IMR-90 (cell line): Measurements from ENCODE around the gene THRB. TPM values are rescaled to one million over a fixed set of nuclear protein-coding genes. Genes with fewer than 3 reads are reported as not detected.

Source experiments
- ATAC-seq: fragments of 200-7000 bp; cut with Tn5 transposase; 2 replicates; pipeline ENCODE4 v1.9.1; 2020; ENCODE audit warnings: low read depth, mild to moderate bottlenecking, moderate library complexity
- BruUV-seq: library from RNA; stranded (reverse); fragments of 400-500 nt; replicated peaks from 2 replicates; lab custom pipeline; 2021; lab: Mats Ljungman, UMichigan
- CTCF ChIA-PET: fragments of 300-600 bp; formaldehyde crosslinking; extraction: SDS; loops from one replicate; lab custom pipeline; 2021; ENCODE audit warnings: antibody characterized with exemption; lab: Yijun Ruan, JAX
- POLR2A ChIA-PET: fragments of 300-600 bp; sonication (Branson Sonifier 250); formaldehyde crosslinking; loops from one replicate; lab custom pipeline; 2022; ENCODE audit warnings: antibody characterized with exemption; ENCODE audit not compliant: unreplicated experiment; lab: Charles Lee
- DNase-seq: peaks from one replicate; pipeline ENCODE4 v3.0.0; 2013
- H2AFZ ChIP-seq: replicated peaks from 2 replicates; pipeline ENCODE3; 2013; ENCODE audit warnings: low read length, mild to moderate bottlenecking; ENCODE audit not compliant: poor library complexity
- H2AK5ac ChIP-seq: 2 replicates; pipeline ENCODE4 v1.6.1; 2013; ENCODE audit warnings: low read depth, low read length, inconsistent platforms
- H2AK9ac ChIP-seq: replicated peaks from 2 replicates; pipeline ENCODE3; 2013; ENCODE audit warnings: mild to moderate bottlenecking, low read depth, low read length, moderate library complexity; ENCODE audit not compliant: poor library complexity
- H2BK120ac ChIP-seq: 2 replicates; pipeline ENCODE4 v1.6.1; 2013; ENCODE audit warnings: low read depth, low read length, inconsistent platforms
- H2BK15ac ChIP-seq: 3 replicates; pipeline ENCODE4 v1.6.1; 2013; ENCODE audit warnings: low read depth, low read length, inconsistent platforms
- H2BK20ac ChIP-seq: 2 replicates; pipeline ENCODE4 v1.6.1; 2013; ENCODE audit warnings: low read depth, mild to moderate bottlenecking, inconsistent platforms, low read length, moderate library complexity
- H2BK5ac ChIP-seq: 2 replicates; pipeline ENCODE4 v1.6.1; 2013; ENCODE audit warnings: mild to moderate bottlenecking, low read depth, low read length, inconsistent platforms; ENCODE audit not compliant: poor library complexity, severe bottlenecking
- H3K14ac ChIP-seq: replicated peaks from 2 replicates; pipeline ENCODE4 v1.6.1; 2013; ENCODE audit warnings: low read depth, low read length, inconsistent platforms
- H3K18ac ChIP-seq: 2 replicates; pipeline ENCODE4 v1.6.1; 2013; ENCODE audit warnings: low read depth, low read length, control low read depth
- H3K23ac ChIP-seq: 2 replicates; pipeline ENCODE4 v1.6.1; 2013; ENCODE audit warnings: low read depth, low read length, inconsistent platforms
- H3K27ac ChIP-seq: 2 replicates; pipeline ENCODE4 v1.5.1; 2013; ENCODE audit warnings: mild to moderate bottlenecking, control low read depth, low read length; ENCODE audit not compliant: insufficient read depth
- H3K27me3 ChIP-seq: 2 replicates; pipeline ENCODE4 v1.6.1; 2013; ENCODE audit warnings: low read length; ENCODE audit not compliant: control insufficient read depth, insufficient read depth
- H3K36me3 ChIP-seq: 2 replicates; pipeline ENCODE4 v1.6.1; 2013; ENCODE audit warnings: low read length, mixed read lengths; ENCODE audit not compliant: control insufficient read depth, insufficient read depth
- H3K4ac ChIP-seq: 2 replicates; pipeline ENCODE4 v1.6.1; 2013; ENCODE audit warnings: low read depth, low read length, inconsistent platforms
- H3K4me1 ChIP-seq: 2 replicates; pipeline ENCODE4 v1.6.1; 2013; ENCODE audit warnings: low read length, mixed read lengths; ENCODE audit not compliant: control insufficient read depth, insufficient read depth
- H3K4me2 ChIP-seq: 2 replicates; pipeline ENCODE4 v1.6.1; 2013; ENCODE audit warnings: low read depth, mild to moderate bottlenecking, control low read depth, low read length, moderate library complexity
- H3K4me3 ChIP-seq: 2 replicates; pipeline ENCODE4 v1.5.1; 2013; ENCODE audit warnings: low read depth, mild to moderate bottlenecking, control low read depth, low read length, moderate library complexity; ENCODE audit not compliant: insufficient read depth
- H3K56ac ChIP-seq: 2 replicates; pipeline ENCODE4 v1.6.1; 2013; ENCODE audit warnings: low read length, inconsistent platforms; ENCODE audit not compliant: insufficient read depth; ENCODE audit errors: extremely low read depth
- H3K79me1 ChIP-seq, 2 experiments: 2 replicates each; pipeline ENCODE4 v1.6.1; 2013; ENCODE audit warnings: low read length in 2 of 2, inconsistent platforms in 1 of 2, low read depth in 1 of 2
- H3K9ac ChIP-seq: 2 replicates; pipeline ENCODE4 v1.6.1; 2013; ENCODE audit warnings: low read depth, low read length, control low read depth
- H3K9me1 ChIP-seq: 2 replicates; pipeline ENCODE4 v1.6.1; 2013; ENCODE audit warnings: low read length, inconsistent platforms; ENCODE audit not compliant: insufficient read depth
- H3K9me3 ChIP-seq: 2 replicates; pipeline ENCODE4 v1.6.1; 2013; ENCODE audit warnings: low read length; ENCODE audit not compliant: control insufficient read depth, insufficient read depth
- H4K20me1 ChIP-seq: 2 replicates; pipeline ENCODE4 v1.6.1; 2013; ENCODE audit warnings: low read length, inconsistent platforms; ENCODE audit not compliant: insufficient read depth
- H4K5ac ChIP-seq: 2 replicates; pipeline ENCODE4 v1.6.1; 2013; ENCODE audit warnings: mild to moderate bottlenecking, low read depth, low read length, control low read depth
- H4K8ac ChIP-seq, 2 experiments: 2 replicates each; pipeline ENCODE4 v1.6.1; 2013; ENCODE audit warnings: low read depth in 2 of 2, low read length in 2 of 2, control low read depth in 1 of 2, inconsistent platforms in 1 of 2
- H4K91ac ChIP-seq: 2 replicates; pipeline ENCODE4 v1.6.1; 2013; ENCODE audit warnings: low read depth, low read length, inconsistent platforms; ENCODE audit not compliant: insufficient read depth
- BHLHE40 ChIP-seq: fragments of 150-350 bp; IDR thresholded peaks from 2 replicates; pipeline ENCODE4 v1.6.1; 2016; ENCODE audit warnings: mild to moderate bottlenecking, low read depth, low read length
- CEBPB ChIP-seq: IDR thresholded peaks from 2 replicates; pipeline ENCODE4 v1.6.1; 2012; ENCODE audit warnings: low read depth, low read length, improper control_type of control experiment
- CHD1 ChIP-seq: IDR thresholded peaks from 2 replicates; pipeline ENCODE4 v1.6.1; 2012; ENCODE audit warnings: low read depth, low read length, improper control_type of control experiment
- FOS ChIP-seq: fragments of 150-350 bp; IDR thresholded peaks from 2 replicates; pipeline ENCODE4 v1.6.1; 2016; ENCODE audit warnings: low read depth, low read length
- MAFK ChIP-seq: IDR thresholded peaks from 2 replicates; pipeline ENCODE4 v1.6.1; 2012; ENCODE audit warnings: low read depth, low read length, improper control_type of control experiment
- MAZ ChIP-seq: IDR thresholded peaks from 2 replicates; pipeline ENCODE4 v1.6.1; 2012; ENCODE audit warnings: low read depth, mild to moderate bottlenecking, low read length, improper control_type of control experiment, moderate library complexity, borderline replicate concordance
- MXI1 ChIP-seq: IDR thresholded peaks from 2 replicates; pipeline ENCODE4 v1.6.1; 2012; ENCODE audit warnings: low read depth, mild to moderate bottlenecking, low read length, moderate library complexity, borderline replicate concordance
- NFE2L2 ChIP-seq: fragments of 150-350 bp; IDR thresholded peaks from 2 replicates; pipeline ENCODE4 v1.6.1; 2016; ENCODE audit warnings: low read depth, mild to moderate bottlenecking, low read length
- POLR2A ChIP-seq: IDR thresholded peaks from 2 replicates; pipeline ENCODE4 v1.6.1; 2012; ENCODE audit warnings: mild to moderate bottlenecking, low read depth, low read length
- RAD21 ChIP-seq: IDR thresholded peaks from 2 replicates; pipeline ENCODE4 v1.6.1; 2012; ENCODE audit warnings: low read length, improper control_type of control experiment
- RCOR1 ChIP-seq: IDR thresholded peaks from 2 replicates; pipeline ENCODE4 v1.6.1; 2012; ENCODE audit warnings: mild to moderate bottlenecking, low read length, improper control_type of control experiment; ENCODE audit not compliant: insufficient replicate concordance
- RFX5 ChIP-seq: IDR thresholded peaks from 2 replicates; pipeline ENCODE4 v1.8.0; 2012; ENCODE audit warnings: low read depth, mild to moderate bottlenecking, low read length, moderate library complexity
- SMC3 ChIP-seq: fragments of 150-350 bp; IDR thresholded peaks from 2 replicates; pipeline ENCODE4 v1.6.1; 2016; ENCODE audit warnings: low read depth, mild to moderate bottlenecking, antibody characterized with exemption, low read length, moderate library complexity
- USF2 ChIP-seq: fragments of 150-350 bp; IDR thresholded peaks from 2 replicates; pipeline ENCODE4 v1.6.1; 2017; ENCODE audit warnings: mild to moderate bottlenecking, antibody characterized with exemption, low read length, low read depth
- WGBS, 2 experiments: methylation state at CpG; one replicate each; pipeline versions ENCODE4 v1.1.5 to v1.1.7; 2013; ENCODE audit warnings: missing lambda C conversion rate in 2 of 2; ENCODE audit not compliant: insufficient read length in 1 of 2; ENCODE audit errors: extremely low coverage in 2 of 2; 5-methylcytosine and 5-hydroxymethylcytosine counted together
- dilution Hi-C: fragments of 300-500 bp; cut with HindIII; formaldehyde crosslinking; loops from one replicate; pipeline ENCODE4 v1.14.3; 2018; ENCODE audit warnings: low sequenced_read_pairs; ENCODE audit not compliant: unreplicated experiment
- in situ Hi-C: fragments of 300-500 bp; cut with MboI; formaldehyde crosslinking; loops from 3 replicates; pipeline ENCODE4 v1.14.3; 2019; ENCODE audit warnings: low sequenced_read_pairs, inconsistent platforms, mixed read lengths
- intact Hi-C: fragments of 100-400 bp; cut with micrococcal nuclease; formaldehyde crosslinking; loops from 2 replicates; pipeline ENCODE4 v1.10.0; 2022
- polyA plus RNA-seq, 3 experiments: library from polyadenylated mRNA; depleted of rRNA; stranded (reverse); fragments of >200 nt; gene quantifications; 2 replicates each; pipeline ENCODE4 v1.2.3, GENCODE V29; 2012; ENCODE audit warnings: low replicate concordance in 1 of 3
- total RNA-seq: library from RNA; depleted of rRNA; stranded (reverse); fragments of >200 nt; gene quantifications from 2 replicates; pipeline ENCODE4 v1.2.3, GENCODE V29; 2012
- TF ChIP-seq, protein P1 (sequence below): fragments of 150-350 bp; IDR thresholded peaks from 2 replicates; pipeline ENCODE4 v1.6.1; 2016; ENCODE audit warnings: low read depth, mild to moderate bottlenecking, low read length, moderate library complexity, borderline replicate concordance
- TF ChIP-seq, protein P2 (sequence below): conservative IDR thresholded peaks from 2 replicates; pipeline ENCODE4 v1.5.1; 2012; ENCODE audit warnings: mild to moderate bottlenecking, low read depth, low read length, improper control_type of control experiment

The THRB gene
- total and polyA plus RNA-seq, 2 of the 4 experiments (the other 2 are of a cell fraction) = under 0.01 TPM; not detected in 1

- no peak for ATAC-seq
- Histone ChIP-seq H4K20me1 (no peaks in the 10 kb centered on the region), H4K91ac (no peak overlapping the region), H3K27me3 (no peaks in the 10 kb centered on the region), H3K9ac (no peak overlapping the region), H2BK15ac (no peak overlapping the region), H3K9me1 (no peaks in the 10 kb centered on the region), H2BK5ac (no peak overlapping the region), H3K23ac (no peak overlapping the region), H3K9me3 (no peaks in the 10 kb centered on the region), H3K4me3 (no peak overlapping the region), H4K5ac (no peak overlapping the region), H2BK120ac (no peak overlapping the region), H3K14ac (no peak overlapping the region), H3K4ac (no peak overlapping the region), H3K18ac (no peak overlapping the region), H3K36me3 (no peaks in the 10 kb centered on the region), H4K8ac (no peak overlapping the region), H2BK20ac (no peak overlapping the region), H2AK9ac (no peak overlapping the region), H2AK5ac (no peak overlapping the region), H3K27ac (no peak overlapping the region), H3K56ac (no peak overlapping the region), H2AFZ (no peak overlapping the region), H3K4me2 (no peak overlapping the region), H3K79me1 (no peaks in the 10 kb centered on the region), H3K4me1 (no peaks in the 10 kb centered on the region)
- CTCF ChIA-PET = no interaction called here
- TF ChIP-seq MAZ (no peak), FOS (no peak), CEBPB (no peak), MXI1 (no peak), BHLHE40 (no peak), MAFK (no peak), RCOR1 (no peak), SMC3 (no peak), CHD1 (no peak), USF2 (no peak), RAD21 (no peak), POLR2A (no peak), NFE2L2 (no peak), RFX5 (no peak)
- TF ChIP-seq, protein P1, sequence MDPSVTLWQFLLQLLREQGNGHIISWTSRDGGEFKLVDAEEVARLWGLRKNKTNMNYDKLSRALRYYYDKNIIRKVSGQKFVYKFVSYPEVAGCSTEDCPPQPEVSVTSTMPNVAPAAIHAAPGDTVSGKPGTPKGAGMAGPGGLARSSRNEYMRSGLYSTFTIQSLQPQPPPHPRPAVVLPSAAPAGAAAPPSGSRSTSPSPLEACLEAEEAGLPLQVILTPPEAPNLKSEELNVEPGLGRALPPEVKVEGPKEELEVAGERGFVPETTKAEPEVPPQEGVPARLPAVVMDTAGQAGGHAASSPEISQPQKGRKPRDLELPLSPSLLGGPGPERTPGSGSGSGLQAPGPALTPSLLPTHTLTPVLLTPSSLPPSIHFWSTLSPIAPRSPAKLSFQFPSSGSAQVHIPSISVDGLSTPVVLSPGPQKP = no peak
- TF ChIP-seq, protein P2, sequence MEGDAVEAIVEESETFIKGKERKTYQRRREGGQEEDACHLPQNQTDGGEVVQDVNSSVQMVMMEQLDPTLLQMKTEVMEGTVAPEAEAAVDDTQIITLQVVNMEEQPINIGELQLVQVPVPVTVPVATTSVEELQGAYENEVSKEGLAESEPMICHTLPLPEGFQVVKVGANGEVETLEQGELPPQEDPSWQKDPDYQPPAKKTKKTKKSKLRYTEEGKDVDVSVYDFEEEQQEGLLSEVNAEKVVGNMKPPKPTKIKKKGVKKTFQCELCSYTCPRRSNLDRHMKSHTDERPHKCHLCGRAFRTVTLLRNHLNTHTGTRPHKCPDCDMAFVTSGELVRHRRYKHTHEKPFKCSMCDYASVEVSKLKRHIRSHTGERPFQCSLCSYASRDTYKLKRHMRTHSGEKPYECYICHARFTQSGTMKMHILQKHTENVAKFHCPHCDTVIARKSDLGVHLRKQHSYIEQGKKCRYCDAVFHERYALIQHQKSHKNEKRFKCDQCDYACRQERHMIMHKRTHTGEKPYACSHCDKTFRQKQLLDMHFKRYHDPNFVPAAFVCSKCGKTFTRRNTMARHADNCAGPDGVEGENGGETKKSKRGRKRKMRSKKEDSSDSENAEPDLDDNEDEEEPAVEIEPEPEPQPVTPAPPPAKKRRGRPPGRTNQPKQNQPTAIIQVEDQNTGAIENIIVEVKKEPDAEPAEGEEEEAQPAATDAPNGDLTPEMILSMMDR = no peak
- no CpG with 5 or more reads among the region's 3 CpGs for WGBS, 2 experiments
- POLR2A ChIA-PET = no interaction called here
- no TSS peak for BruUV-seq
- intact Hi-C loops = no loop called here
- dilution Hi-C loops = no loop called here
- no peak for DNase-seq
- in situ Hi-C loops = no loop called here
These were observed 17.6 kb downstream of the THRB start for GRCh38 chr3:24476871-24477656.
